T-helper 17 cell (primary cell): ENCODE measurements around the gene STK11. TPM values are rescaled to one million over a fixed set of nuclear protein-coding genes. Genes with fewer than 3 reads are reported as not detected.
"Not testable (repeated sequence)": the region's sequence is repeated elsewhere in the genome, so short reads cannot be mapped to it uniquely, and the experiment has no call there.

Experiments
- ATAC-seq: fragments of 150-1000 bp; cut with Tn5 transposase; 2 replicates; pipeline ENCODE4 v1.10.0; 2021; ENCODE audit warnings: mild to moderate bottlenecking, moderate library complexity
- DNase-seq, 3 donors: peaks; one replicate each; pipeline versions ENCODE4 v3.0.0 to v3.0.0-alpha.2; 2020 to 2021
- H3K9me3 ChIP-seq: one replicate; pipeline ENCODE4 v1.7.0; 2013; ENCODE audit warnings: low read length, mild to moderate bottlenecking; ENCODE audit not compliant: control insufficient read depth, poor library complexity, severe bottlenecking
- H3K27ac Mint-ChIP-seq: one replicate; pipeline ENCODE4 v1.8.0; 2022; ENCODE audit warnings: mild to moderate bottlenecking, moderate library complexity, mixed read lengths
- H3K27me3 Mint-ChIP-seq: one replicate; pipeline ENCODE4 v1.8.0; 2022; ENCODE audit warnings: mixed read lengths
- H3K36me3 Mint-ChIP-seq: one replicate; pipeline ENCODE4 v1.8.0; 2022; ENCODE audit warnings: low read depth, mixed read lengths
- H3K4me1 Mint-ChIP-seq: one replicate; pipeline ENCODE4 v1.8.0; 2022; ENCODE audit warnings: mild to moderate bottlenecking, mixed read lengths
- H3K4me3 Mint-ChIP-seq: one replicate; pipeline ENCODE4 v1.8.0; 2022; ENCODE audit warnings: mild to moderate bottlenecking, moderate library complexity, mixed read lengths
- total RNA-seq, 4 donors: library from RNA in 2 of 4; stranded (reverse) in 2 of 4; gene quantifications; one replicate each; pipeline ENCODE4 v1.2.3 and lab custom pipeline; 2022 to 2026

The STK11 gene
- total RNA-seq, 2 donors from 2014 or later: 70.0 to 70.4 TPM

DNA sequence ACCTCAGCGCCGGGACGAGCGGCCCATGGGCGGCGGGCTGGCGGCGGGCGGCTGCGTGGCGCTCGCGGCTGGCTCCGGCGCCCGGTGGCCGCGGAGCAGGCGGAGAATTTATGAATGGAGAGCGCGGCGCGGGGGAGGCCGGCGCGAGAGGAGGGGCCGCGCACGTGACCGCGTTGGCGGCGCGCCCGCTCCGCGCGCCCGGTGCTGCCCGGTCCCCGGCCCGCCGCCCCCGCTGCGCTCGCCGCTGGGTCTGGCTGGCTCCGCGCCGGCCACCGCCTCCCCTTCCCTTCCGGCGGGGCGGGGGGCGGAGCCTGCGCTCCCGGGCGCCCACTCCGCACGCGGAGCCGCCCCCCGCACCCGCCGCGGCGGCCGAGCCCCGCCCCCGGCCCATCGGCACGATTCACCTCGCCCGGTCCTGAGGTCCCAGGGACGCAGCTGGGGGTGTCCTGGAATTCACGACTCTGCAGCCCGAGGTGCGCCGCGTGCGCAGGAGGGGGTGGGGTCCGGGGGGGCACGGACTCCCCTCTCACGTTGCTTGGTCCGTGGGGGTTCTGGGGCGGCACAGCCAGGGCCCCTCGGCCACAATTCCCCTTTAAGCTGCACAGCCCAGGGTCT is 32.3 kb downstream of the STK11 start, which contains the start of gene CBARP:
Gene CBARP (minus strand): TSS at position 252 of the 615 bp plus-strand sequence. CDS start 1,905 bp downstream, outside the sequence.
- no peaks in the 10 kb centered on the region for H3K36me3 Mint-ChIP-seq
- no peak for ATAC-seq

DNA sequence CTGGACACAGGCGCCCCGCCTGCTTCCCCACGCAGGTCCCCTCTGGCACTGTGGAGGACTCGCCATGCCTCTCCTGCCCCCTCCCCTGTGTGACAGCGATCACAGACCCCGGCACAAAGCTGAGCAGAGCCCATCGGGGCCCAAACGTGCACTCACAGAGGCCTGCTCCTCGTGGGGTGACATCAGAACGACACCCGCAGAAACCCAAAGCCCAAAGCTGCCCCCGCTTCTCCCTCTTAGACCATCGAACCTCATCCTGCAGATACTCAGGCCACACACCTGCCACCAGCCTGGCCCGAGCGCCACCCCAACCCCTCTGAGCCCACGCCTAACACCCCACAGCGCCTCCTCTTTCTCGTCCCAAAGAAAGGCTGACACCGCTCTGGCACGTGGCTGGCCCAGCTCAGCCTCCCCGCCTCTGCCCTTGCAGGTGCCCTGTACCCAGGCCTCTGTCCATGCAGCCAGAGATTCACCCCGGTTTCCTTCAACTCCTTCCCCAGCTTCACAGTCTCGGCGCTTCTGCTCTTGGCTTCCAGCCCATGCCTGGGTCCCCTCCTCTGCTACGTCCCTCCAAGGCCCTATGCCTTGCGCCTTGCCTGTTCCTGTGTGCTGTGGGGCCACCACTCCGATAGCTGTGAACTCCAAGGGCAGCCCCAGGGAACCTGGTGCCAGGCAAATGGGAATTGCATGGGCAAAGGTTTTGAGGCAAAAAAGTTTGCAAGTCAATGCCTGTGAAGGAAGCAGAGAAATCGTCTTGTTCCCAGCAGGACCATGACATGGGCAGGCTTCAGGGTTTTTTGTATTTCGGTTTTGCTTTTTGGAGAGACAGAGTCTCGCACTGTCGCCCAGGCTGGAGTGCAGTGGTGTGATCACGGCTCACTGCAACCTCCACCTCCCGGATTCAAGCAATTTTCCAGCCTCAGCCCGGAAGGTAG is 33.1 kb downstream of the STK11 start:
- Mint-ChIP-seq H3K27ac (peak overlapping the region; percentile 79), H3K4me3 (peak overlapping the region; percentile 92), H3K4me1 (peaks cover 16% of the 10 kb centered on the region), H3K36me3 (no peaks in the 10 kb centered on the region), H3K27me3 (peaks cover 8% of the 10 kb centered on the region)
- no peaks in the 10 kb centered on the region for H3K9me3 ChIP-seq
- no peak for ATAC-seq
- no peak for DNase-seq

More for the DNA sequence above, 32.3 kb downstream of the STK11 start, which contains the start of gene CBARP:
- peak in 2 of 3 donors; percentile 41 to 51 for DNase-seq
- Mint-ChIP-seq H3K27me3 (peaks cover 8% of the 10 kb centered on the region), H3K27ac (peak within 1 kb of the TSS; percentile 79), H3K4me3 (peak within 1 kb of the TSS; percentile 92), H3K4me1 (peaks cover 16% of the 10 kb centered on the region)
- no peaks in the 10 kb centered on the region for H3K9me3 ChIP-seq

DNA sequence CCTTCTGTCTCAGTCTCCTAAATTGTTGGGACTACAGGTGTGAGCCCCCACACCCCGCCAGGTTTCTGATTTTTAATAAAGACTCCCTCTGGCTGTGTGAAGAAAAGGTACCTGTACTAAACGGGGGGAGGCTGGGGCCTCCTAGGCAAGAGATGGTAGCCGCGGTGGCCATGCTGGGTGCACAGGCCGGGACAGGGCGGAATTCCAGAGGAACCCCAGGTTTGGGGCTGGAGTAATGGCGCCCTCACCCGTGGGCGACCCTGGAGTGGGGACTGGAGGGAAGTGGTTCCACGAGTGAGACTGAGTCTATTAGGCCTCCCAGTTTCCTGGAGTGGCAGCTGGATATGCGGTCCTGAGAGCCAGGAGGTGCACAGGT is 33.8 kb downstream of the STK11 start:
- H3K36me3 Mint-ChIP-seq: no peaks in the 10 kb centered on the region
- no peaks in the 10 kb centered on the region for H3K9me3 ChIP-seq
- H3K4me1 Mint-ChIP-seq: peaks cover 16% of the 10 kb centered on the region
- peaks cover 8% of the 10 kb centered on the region for H3K27me3 Mint-ChIP-seq
- peak overlapping the region; percentile 50 for H3K4me3 Mint-ChIP-seq
- DNase-seq (no peak), ATAC-seq (no peak)
- H3K27ac Mint-ChIP-seq: peak overlapping the region; percentile 79

DNA sequence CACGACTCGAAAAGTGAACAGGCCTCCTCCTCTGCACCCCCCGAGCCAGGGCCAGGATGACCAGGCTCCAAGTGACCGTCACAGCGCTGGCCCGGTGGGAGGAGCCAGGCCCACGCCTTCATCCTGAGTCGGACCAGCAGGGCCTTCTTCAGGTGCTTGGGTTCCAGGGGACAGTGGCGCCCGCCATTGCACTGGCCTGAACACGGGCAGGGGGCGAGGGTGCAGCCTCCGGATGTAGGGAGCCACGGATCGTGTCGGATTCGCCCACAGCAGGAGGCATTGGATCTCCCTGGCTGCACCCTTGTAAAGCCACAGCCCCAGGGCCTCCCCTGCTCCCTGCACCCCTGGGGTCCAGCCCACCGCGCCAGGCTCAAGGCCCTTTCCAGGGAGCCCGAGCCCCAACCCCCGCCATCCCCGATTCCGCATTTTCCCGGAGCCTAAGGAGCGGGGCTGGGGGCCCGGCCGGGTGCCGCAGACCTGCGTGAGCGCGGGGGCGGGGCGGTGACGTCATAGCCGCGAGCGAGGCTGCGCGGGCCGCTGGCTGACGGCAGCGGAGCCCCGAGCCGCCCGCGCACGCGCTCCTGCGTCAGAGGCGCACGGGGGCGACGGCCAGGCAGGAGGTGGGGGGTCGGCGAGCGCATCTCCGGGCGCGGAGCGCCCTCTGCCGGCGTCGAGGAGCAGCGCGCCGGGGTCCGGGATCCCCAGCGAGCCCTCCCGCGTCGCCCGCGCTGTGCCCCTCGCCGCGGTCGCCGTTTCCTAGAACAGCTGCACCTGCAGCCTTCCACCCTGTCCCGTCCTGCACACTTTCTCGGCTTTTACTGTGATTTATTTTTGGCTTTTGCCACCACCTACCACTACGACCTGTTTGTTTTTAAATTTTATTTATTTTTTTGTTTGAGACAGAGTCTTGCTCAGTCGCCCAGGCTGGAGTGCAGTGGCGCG is 34.5 kb downstream of the STK11 start:
- Mint-ChIP-seq H3K27me3 (peaks cover 8% of the 10 kb centered on the region), H3K36me3 (no peaks in the 10 kb centered on the region), H3K4me3 (peak overlapping the region; percentile 96), H3K4me1 (peaks cover 19% of the 10 kb centered on the region), H3K27ac (peak overlapping the region; percentile 79)
- ATAC-seq: peak; percentile 68
- no peaks in the 10 kb centered on the region for H3K9me3 ChIP-seq
- peak; percentile 95 to 97 (median 96) for DNase-seq

DNA sequence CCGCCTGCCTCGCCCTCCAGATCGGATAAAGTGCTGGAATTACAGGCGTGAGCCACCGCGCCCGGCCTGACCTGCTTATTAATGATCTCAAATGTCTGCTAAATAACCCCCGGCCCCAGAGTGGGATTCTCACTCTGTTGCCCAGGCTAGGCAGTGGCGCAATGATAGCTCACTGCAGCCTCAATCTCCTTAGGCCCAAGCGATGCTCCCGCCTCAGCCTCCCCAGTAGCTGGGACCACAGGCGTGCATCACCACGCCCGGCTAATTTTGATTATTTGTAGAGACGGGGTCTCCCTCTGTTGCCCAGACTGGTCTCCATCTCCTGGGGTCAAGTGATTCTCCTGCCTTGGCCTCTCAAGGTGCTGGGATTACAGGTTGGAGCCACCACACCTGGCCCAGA is 35.3 kb downstream of the STK11 start:
- Mint-ChIP-seq H3K27ac (peak overlapping the region; percentile 81), H3K27me3 (peaks cover 8% of the 10 kb centered on the region), H3K36me3 (no peaks in the 10 kb centered on the region), H3K4me1 (peaks cover 19% of the 10 kb centered on the region), H3K4me3 (peak overlapping the region; percentile 96)
- no peak for ATAC-seq
- H3K9me3 ChIP-seq: no peaks in the 10 kb centered on the region
- DNase-seq: no peak

DNA sequence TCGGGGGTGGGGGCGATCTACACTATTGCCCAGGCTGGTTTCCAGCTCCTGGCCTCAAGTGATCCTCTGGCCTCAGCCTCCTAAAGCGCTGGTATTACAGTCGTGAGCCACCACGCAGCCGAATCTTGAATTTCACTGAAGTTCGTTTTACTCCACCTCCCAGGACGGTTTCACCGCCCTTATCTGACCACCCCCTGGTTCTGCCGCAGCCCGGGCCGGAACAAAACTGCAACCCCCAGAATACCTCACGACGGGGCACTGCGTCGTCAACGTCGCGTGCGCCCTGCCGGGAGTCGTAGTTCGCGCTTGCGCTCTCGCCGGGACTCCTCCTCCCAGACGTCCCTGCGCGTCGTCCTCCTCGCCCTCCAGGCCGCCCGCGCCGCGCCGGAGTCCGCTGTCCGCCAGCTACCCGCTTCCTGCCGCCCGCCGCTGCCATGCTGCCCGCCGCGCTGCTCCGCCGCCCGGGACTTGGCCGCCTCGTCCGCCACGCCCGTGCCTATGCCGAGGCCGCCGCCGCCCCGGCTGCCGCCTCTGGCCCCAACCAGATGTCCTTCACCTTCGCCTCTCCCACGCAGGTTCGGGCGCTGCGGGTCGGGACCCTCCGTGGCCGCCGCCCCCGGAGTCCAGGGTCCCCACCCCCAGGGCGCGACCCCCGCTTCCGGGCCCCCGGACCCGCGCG is 36.0 kb downstream of the STK11 start, which contains the start of gene ATP5F1D:
Gene ATP5F1D (plus strand): TSS at position 335 of the 679 bp plus-strand sequence. CDS start 100 bp downstream, at position 435.
- peak within 1 kb of the TSS; percentile 96 for H3K4me3 Mint-ChIP-seq
- H3K36me3 Mint-ChIP-seq: no peaks in the 10 kb centered on the region
- H3K27ac Mint-ChIP-seq: peak within 1 kb of the TSS; percentile 81
- H3K9me3 ChIP-seq: no peaks in the 10 kb centered on the region
- peaks cover 19% of the 10 kb centered on the region for H3K4me1 Mint-ChIP-seq
- ATAC-seq (peak; percentile 69), DNase-seq (peak; percentile 81 to 82 (median 82))
- H3K27me3 Mint-ChIP-seq: peaks cover 8% of the 10 kb centered on the region

DNA sequence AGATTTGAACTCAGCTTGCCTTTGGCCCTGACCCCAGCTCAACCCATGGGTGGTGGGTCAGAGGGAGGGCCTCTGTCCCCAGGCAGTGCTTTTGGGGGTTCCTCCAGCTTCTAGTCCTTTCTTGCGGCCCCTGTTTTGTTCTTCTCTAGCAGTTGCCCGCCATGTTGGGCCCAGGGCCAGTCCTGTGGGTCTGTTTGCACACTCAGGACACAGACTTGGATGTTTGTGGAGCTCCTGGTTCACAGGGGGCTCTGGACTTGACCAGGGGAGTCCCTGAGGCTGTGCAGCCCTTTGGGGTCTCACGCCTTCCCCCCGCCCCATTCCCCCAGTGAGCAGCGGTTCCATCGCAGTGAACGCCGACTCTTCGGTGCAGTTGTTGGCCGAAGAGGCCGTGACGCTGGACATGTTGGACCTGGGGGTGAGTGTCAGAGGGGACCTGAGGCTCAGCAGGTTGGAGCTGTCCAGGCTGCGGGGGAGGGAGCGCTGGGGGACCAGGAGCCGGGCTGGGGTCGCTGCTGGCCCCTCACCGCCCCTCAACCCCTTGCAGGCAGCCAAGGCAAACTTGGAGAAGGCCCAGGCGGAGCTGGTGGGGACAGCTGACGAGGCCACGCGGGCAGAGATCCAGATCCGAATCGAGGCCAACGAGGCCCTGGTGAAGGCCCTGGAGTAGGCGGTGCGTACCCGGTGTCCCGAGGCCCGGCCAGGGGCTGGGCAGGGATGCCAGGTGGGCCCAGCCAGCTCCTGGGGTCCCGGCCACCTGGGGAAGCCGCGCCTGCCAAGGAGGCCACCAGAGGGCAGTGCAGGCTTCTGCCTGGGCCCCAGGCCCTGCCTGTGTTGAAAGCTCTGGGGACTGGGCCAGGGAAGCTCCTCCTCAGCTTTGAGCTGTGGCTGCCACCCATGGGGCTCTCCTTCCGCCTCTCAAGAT is 38.5 kb downstream of the STK11 start:
- no peak overlapping the region for H3K27ac Mint-ChIP-seq
- no peaks in the 10 kb centered on the region for H3K9me3 ChIP-seq
- no peaks in the 10 kb centered on the region for H3K27me3 Mint-ChIP-seq
- H3K4me1 Mint-ChIP-seq: peaks cover 11% of the 10 kb centered on the region
- ATAC-seq (peak; percentile 48), DNase-seq (peak; percentile 73 to 86 (median 74))
- no peaks in the 10 kb centered on the region for H3K36me3 Mint-ChIP-seq
- H3K4me3 Mint-ChIP-seq: peak overlapping the region; percentile 69

DNA sequence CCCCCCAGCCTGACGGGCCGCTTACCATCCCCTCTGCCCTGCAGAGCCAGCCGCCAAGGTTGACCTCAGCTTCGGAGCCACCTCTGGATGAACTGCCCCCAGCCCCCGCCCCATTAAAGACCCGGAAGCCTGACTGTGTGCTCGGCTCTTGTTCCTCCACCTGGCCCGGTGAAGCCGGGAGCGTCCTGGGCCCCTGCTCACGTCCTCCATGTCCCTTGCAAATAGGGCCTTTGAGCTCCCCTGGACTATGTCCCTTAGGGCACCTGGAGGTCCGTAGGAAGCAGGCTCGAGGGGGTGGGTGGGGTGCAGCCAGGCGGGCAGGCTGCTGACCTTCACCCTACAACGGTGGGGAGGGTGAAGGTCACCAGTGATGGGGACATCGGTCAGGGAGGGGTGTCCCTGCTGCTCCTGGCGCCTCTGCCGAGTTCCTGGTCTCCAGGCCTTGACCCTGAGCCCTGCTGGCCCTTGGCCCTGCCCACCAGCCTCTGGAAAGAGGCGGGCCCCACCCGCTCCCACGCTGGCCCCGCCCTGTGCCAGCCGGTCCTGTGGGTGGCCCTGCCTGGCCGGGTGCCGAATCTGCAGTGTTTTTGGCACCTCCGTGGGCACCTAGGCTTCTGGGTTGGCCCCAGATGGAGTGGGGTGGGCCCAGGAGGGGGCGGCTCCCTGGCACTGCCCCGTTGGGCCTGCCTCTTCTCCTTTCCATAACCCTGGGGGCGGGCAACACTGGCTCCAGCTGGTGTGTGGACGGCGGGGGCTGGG is 39.3 kb downstream of the STK11 start:
- peak overlapping the region; percentile 69 for H3K4me3 Mint-ChIP-seq
- H3K27me3 Mint-ChIP-seq: no peaks in the 10 kb centered on the region
- ATAC-seq (no peak), DNase-seq (no peak)
- H3K36me3 Mint-ChIP-seq: peaks cover 2% of the 10 kb centered on the region
- no peaks in the 10 kb centered on the region for H3K9me3 ChIP-seq
- no peak overlapping the region for H3K27ac Mint-ChIP-seq
- peaks cover 9% of the 10 kb centered on the region for H3K4me1 Mint-ChIP-seq

DNA sequence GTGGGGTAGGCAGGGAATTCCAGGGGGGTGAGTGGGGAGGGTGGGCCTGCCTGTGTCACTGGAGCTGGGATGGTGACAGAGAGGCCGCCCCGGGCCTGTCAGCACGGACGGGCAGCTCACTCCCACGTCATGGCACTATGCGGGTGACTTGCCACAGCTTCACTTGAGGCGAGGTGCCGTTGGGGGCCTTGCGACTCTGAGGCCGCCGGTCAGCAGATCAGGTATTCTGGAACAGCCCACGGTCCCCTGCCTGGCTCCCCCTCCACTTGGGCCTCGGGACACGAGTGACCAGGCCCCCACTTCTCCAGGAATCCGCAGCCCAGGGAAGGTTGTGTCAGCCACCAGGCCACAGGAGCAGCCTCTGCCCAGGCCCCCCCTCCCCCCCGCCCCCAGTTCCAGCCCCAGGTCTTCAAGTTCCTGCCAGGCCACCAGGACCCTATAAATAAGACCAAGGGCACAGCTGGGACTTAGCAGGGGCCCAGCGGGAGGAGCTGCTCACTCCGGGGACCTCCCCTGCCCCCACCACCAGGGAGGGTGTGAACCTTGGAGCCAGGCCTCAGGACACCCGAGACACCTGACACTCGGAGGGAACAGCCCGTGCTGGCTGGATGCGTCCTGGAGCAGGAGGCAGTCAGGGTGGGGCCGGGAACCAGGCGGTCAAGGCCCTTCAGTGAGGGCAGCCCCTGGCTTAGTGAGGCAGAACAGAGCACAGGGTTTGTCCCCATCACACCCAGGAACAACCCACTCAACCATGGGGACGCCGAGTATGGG is 40.1 kb downstream of the STK11 start:
- H3K4me1 Mint-ChIP-seq: peaks cover 8% of the 10 kb centered on the region
- H3K4me3 Mint-ChIP-seq: no peak overlapping the region
- H3K27me3 Mint-ChIP-seq: no peaks in the 10 kb centered on the region
- H3K36me3 Mint-ChIP-seq: peaks cover 2% of the 10 kb centered on the region
- DNase-seq (no peak), ATAC-seq (no peak)
- no peak overlapping the region for H3K27ac Mint-ChIP-seq
- no peaks in the 10 kb centered on the region for H3K9me3 ChIP-seq

DNA sequence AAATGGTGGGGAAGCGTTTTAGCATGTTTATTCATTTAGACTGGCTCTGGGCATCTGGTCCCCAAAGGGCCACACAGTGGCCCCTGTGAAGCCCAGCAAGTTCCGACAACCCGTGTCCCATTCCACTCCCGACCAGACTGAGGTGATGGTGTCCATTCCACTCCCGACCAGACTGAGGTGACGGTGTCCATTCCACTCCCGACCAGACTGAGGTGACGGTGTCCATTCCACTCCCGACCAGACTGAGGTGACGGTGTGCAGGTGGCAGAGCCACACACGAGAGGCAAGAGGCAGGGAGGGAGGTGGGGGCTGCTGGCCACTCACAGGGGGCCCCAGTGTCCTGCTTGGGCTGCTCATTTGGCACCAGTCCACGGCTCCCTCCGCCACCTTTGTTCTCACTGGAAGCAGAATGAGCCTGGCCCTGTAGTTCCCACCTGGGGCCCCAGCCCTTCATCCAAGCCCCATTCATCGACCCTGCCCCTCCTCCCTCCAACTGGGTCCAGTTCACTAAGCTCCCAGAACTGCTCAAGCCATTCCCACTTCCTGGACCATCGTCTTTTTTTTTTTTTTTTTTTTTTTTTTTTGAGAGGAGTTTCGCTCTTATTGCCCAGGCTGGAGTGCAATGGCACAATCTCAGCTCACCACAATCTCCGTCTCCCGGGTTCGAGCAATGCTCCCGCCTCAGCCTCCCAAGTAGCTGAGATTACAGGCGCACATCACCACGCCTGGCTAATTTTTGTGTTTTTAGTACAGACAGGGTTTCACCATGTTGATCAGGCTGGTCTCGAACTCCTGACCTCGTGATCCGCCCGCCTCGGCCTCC is 40.9 kb downstream of the STK11 start:
- not testable (repeated sequence) for H3K4me1 Mint-ChIP-seq, H3K27me3 Mint-ChIP-seq, H3K36me3 Mint-ChIP-seq, H3K9me3 ChIP-seq, DNase-seq, ATAC-seq
- Mint-ChIP-seq H3K4me3 (peak overlapping the region; percentile 19), H3K27ac (peak overlapping the region; percentile 75)
